H54 (cell line): ENCODE data around the gene FXYD7.
"Not testable (repeated sequence)": the region's sequence is repeated elsewhere in the genome, so short reads cannot be mapped to it uniquely, and the experiment has no call there.

Experiments used
- DNase-seq: peaks from one replicate; pipeline ENCODE4 v3.0.0; 2011; ENCODE audit warnings: low spot score, mixed read lengths; ENCODE audit not compliant: insufficient read length
- FAIRE-seq: peaks from 3 replicates; lab custom pipeline; 2011; peaks lifted over from hg19 to GRCh38; lab: Jason Lieb, UNC
- POLR2A ChIP-seq: IDR thresholded peaks from 2 replicates; pipeline ENCODE4 v1.6.1; 2011; ENCODE audit warnings: low read depth, mild to moderate bottlenecking, low read length

The FXYD7 gene

DNA sequence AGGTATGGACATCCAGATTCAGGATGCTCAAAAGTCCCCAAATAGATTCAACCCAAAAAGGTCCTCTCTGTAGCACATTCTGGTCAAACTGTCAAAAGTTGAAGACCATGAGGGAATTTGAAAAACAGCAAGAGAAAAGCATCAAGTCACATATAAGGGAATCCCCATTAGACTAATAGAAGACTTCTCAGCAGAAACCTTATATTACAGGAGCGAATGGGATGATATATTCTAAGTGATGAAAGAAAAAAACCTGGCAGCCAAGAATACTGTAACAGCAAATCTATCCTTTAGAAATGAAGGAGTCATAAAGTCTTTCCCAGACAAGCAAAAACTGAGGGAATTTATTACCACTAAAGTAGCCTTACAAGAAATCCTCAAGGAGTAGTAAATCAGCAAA, 41.2 kb downstream of the FXYD7 start:
- no peak for DNase-seq
- TF ChIP-seq POLR2A: no peak
- no peak for FAIRE-seq

DNA sequence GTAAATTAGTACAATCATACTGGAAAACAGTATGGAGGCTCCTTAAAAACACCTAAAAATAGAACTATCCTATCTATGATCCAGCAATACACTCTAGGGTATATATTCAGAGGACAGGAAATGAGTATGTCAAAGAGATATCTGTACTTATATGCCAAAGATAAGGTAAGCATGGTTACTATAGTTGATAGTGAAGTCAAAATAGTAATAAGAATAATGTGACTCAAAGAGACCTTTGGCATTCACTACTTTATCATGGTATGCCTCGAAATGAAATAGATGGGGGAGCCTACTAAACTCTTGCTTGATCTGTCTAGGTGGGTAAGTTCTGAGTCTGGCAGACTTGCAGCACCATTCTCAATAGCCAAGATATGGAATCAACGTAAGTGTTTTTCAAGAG, 41.8 kb downstream of the FXYD7 start:
- no peak for DNase-seq
- TF ChIP-seq POLR2A: no peak
- no peak for FAIRE-seq

DNA sequence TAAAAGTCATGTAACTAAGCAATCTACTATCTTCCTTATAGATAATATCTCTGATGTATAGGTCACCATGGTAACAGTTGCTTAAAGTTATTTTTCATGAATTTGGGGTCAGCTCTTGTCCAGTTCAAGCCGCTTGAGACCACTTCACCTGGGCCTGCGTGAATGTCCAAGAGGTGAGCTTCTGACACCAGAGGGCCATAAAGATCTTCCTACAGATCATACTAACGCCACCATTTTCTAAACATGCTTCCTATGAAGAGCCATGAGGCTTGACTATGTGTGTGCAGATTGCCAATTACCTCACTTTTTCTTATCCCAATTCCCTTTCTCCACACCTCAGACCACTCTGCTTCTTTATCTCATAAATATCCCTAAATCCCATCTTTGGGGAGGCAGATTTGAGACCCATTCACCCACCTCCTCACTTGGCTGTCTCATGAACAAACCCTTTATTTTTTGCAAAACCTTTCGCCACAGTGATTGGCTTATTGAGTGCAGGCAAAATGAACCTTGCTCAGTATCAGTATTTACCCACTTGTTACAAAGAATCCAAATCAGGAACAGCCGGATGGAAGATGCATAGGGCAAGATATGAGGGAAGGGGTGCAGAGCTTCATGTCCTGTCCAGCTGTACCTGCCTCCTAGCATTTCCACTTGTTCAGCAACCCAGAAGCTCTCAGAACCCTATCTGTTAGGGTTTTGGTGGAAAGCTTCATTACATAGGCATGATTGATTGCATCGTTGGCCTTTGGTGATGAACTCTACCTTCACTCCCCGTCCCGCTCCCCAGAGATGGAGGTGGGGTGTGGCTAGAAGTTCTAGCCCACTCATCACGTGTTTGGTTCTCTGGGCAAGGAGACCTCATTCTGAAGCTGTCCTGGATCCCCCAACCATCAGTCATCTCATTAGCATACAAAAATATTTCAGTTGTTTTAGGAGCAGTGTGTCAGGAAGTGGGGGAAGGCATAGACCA, 51.2 kb downstream of the FXYD7 start:
- no peak for DNase-seq
- TF ChIP-seq POLR2A: no peak
- FAIRE-seq: no peak

DNA sequence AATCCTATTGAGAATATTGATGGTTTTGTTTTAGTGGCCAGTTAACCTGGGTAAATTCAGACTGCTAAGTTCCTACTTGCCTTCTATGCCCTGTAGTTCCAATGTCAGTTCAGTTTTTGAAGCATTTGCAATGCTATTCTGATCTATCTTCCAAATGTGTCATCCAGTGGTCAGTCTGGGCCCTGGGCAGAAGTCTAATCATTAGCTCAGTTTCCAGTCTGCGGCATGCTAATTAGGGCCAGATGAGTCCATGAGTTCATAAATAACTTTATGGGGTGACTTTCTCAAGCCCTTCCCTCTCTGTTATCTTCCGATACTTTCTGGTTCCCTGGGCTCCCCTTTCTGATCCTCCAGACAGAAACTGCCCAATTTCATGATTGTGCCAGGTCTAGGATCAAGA, 52.8 kb downstream of the FXYD7 start:
- DNase-seq (no peak), FAIRE-seq (no peak)
- TF ChIP-seq POLR2A: no peak

DNA sequence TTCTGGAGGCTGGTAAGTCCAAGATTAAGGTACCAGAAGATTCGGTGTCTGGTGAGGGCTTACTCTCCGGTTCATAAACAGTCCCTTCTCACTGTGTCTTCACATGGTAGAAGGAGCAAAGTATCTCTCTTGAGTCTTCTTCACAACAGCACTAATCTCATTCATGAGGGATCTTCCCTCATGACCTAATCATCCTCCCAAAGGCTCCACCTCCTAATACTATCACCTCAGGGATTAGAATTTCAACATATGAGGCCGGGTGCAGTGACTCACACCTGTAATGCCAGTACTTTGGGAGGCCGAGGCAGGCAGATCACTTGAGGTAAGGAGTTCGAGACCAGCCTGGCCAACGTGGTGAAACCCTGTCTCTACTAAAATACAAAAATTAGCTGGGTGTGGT, 53.8 kb downstream of the FXYD7 start:
- not testable (repeated sequence) for DNase-seq, FAIRE-seq

DNA sequence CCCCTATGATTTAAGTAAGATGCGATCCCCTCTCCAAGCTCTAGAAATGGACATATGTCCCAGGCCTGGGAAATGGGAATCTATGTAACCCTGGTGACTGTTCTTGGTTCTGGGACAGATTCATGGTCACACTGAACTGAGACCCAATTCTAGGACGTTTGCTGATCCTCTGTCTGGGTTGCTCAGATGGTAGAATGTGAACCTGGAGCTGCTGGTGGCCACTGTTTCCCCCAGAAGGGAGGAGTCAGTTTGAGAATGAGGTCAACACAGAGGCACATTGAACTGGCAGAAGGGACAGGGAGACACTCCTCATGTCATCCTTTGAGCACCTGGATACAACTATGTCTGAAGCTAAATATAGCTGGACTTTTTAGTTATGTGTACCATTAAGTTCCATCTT, 56.4 kb downstream of the FXYD7 start:
- no peak for FAIRE-seq
- TF ChIP-seq POLR2A: no peak
- DNase-seq: no peak

DNA sequence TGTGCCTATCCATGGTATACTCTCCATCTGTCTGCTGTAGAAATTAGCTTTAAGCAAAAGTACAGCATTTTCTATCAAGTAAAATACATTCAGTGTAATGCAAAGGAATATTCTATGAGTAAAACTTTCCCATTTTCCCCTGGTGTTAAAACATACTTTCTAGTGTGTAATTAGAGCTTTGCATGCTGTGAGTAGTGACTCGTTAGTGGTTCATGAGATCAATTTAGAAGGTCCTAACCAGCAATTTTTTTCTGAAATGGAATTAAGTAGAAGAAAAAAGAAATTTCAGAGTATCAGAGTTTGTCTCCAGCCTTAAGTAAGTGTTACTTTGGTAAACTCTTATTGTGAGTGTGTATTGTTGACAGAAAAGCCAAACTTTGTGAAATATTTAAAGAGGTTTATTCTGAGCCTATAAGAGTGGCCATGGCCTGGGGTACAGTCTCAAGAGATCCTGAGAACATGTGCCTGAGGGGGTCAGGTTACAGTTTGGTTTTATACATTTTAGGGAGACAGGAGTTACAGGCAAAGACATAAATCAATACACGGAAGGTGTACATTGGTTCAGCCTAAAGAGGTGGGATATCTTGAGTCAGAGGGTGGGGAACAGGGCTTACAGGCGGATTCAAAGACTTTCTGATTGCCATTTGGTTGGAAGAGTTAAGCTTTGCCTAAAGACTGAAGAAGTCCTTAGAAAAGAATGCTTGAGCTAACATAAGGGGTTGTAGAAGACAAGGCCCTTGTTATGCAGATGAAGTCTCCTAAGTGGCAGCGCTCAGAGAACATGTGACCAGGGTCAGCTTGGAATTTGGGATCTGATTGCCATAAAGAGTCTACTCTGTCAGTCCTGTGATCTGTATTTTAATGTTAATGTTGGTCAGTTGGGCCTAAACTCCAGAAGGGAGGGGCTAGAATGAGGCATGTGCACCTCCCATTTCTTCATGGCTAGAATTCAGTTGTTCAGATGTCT, 60.0 kb downstream of the FXYD7 start:
- TF ChIP-seq POLR2A: no peak
- FAIRE-seq (no peak), DNase-seq (no peak)
